ENCODE results near the gene PRDX4.
"Not testable (repeated sequence)": the region's sequence is repeated elsewhere in the genome, so short reads cannot be mapped to it uniquely, and the experiment has no call there.

The PRDX4 gene
- total RNA-seq = 4.7 reads per million, percentile 18 among the genes with 10 or more reads in this experiment

- DNase-seq = peak; percentile 50
These were observed at the start of gene PRDX4 for GRCh38 chrX:23667239-23668177. Gene PRDX4, plus strand, starts transcription at chrX:23667493. Its CDS starts 78 bp downstream, at chrX:23667571.

DNA sequence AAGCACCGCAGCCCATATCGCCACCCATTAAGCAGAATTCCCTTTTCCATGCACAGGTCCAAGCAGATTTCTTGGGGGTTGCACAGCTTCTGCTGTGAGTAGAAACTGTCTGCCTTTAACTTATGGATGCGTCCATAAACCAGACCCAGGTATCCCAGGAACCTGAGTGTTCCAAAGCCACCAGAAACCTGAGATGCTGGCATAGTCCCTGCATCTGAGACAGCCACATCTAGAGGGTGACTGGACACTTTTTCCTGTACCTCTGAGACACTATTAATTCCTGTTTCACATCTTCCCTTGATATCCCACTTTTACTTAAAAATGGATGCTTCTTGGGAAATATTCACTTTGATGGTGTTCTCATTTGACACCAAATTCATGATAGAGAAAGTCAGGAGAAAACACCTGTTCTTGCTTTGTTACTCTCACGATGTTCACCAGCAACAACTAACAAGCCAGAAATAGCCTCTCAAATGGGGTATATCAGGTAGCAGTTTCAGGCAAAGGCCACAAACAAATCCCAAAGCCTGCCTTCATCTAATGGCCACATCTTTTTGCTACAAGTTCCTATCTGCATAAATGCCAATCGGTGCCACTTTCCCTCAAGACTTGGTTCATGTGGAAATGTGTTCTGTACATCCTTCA lies 45.5 kb upstream of the PRDX4 start:
- no peak for DNase-seq

DNA sequence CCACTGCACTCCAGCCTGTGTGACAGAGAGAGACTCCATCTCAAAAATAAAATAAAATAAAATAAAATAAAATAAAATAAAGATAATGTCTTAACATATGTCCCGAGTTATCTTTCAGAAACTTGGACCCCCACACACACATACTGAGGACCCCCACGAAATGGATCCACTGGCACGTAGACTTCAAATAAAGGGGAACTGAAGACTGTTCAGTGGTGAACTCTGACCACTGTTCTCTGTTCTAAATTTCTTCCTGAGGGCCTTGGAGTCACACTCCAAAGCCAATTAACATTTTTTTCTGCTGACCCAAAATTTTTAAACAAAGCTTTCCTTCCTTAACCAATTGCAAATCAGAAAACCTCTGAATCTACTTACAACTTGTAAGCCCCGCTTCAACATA lies 43.5 kb upstream of the PRDX4 start:
- no peak for DNase-seq

DNA sequence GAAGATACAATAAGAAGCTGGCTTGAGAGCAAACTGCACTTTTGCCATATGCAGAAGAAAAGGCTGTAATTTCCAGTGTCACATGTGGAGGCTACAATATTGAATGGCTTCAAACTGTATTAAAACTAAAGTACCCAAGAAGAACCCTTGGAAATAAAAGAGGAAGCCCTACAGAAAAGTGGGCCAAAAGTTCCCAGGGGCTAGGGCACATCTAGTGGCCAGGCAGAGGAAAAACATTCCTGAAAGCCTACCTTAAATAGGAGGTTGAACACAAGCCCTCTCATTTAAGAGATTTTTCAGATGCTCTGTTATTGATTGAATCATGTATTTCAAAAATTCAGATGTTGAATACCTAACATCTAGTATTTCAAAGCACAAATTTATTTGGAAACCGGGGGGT lies 40.6 kb upstream of the PRDX4 start:
- DNase-seq = no peak

- no peak for DNase-seq
These were observed 39.2 kb upstream of the PRDX4 start for GRCh38 chrX:23628131-23628530.

- DNase-seq = no peak
These were observed 36.2 kb upstream of the PRDX4 start for GRCh38 chrX:23631136-23631535.

- DNase-seq = no peak
These were observed 33.3 kb upstream of the PRDX4 start for GRCh38 chrX:23633834-23634580.

- DNase-seq = no peak
These were observed 30.1 kb upstream of the PRDX4 start for GRCh38 chrX:23637187-23637586.

GRCh38 chrX:23643020-23643419 lies 24.3 kb upstream of the PRDX4 start:
- DNase-seq = no peak

GRCh38 chrX:23644744-23645143 lies 22.5 kb upstream of the PRDX4 start:
- DNase-seq = no peak

DNA sequence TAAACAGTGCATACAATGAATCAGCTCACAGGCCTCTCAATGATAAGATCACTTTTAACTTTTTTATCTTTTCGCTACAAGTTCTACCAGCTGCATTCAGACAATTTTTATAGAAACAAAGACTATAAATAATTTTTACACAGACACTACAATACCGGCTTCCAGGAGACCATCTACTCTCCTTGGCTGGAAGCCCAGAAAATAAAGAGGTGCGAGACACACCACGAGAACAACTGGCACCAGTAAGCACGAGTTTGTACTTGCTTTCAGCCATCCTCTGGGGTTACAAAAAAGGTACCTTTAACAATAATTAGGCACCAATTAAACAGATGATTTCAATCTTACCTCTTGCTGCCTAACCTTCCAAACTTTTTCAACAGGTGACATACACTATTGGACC lies 11.2 kb upstream of the PRDX4 start:
- no peak for DNase-seq

- no peak for DNase-seq
These were observed 10.6 kb upstream of the PRDX4 start for GRCh38 chrX:23656684-23657083.

DNA sequence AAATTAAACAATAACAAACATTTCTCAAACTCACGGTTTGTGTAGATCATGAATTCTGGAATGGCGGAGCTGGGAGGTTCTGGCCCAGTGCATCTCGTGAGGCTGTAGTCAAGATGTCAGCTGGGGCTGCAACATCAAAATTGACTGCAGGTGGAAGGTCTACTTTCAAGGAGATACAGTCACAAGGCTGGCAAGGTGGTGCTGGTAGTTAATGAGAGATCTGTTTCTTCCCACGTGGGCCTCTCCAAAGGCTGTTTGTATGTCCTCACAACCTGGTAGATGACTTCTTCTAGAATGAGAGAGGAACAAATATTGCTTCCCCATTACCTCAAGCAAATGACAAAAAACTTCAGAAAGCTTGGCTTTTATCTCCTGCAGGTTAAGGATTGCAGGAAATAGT lies 8.0 kb upstream of the PRDX4 start:
- no peak for DNase-seq

DNA sequence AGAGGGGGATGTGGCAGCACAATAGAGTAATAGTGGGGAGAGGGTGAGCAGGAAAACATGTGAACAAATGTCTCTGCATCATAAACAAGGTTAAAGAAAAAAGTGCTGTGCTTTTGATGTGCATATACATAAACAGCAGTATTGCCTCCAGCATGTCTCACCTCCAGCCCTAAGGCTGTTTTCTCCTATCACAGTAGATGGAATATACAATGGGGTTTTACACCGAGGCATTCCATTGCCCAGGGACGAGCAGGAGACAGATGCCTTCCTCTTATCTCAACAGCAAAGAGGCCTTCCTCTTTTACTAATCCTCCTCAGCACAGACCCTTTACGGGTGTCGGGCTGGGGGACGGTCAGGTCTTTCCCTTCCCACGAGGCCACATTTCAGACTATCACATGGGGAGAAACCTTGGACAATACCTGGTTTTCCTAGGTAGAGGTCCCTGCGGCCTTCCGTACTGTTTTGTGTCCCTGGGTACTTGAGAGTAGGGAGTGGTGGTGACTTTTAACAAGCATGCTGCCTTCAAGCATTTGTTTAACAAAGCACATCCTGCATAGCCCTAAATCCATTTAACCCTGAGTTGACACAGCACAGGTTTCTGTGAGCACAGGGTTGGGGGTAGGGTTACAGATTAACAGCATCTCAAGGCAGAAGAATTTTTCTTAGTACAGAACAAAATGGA lies 7.1 kb upstream of the PRDX4 start:
- DNase-seq = not testable (repeated sequence)

DNA sequence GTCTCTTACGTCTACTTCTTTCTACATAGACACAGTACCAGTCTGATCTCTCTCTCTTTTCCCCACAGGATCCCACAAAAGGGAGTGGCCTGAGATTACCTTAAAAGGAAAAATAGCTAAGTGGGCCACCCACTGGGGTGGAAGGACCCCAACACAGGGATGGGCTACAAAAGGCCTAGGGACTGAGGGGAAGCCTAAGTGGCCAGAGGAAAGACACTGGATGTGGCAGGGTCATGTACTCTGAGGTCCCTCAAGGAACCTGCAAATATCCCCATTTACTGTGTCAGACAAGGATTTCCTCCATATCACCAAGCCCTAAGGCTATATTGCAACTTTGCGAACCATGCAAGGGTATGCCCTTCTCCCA lies 6.5 kb upstream of the PRDX4 start:
- DNase-seq = no peak

DNA sequence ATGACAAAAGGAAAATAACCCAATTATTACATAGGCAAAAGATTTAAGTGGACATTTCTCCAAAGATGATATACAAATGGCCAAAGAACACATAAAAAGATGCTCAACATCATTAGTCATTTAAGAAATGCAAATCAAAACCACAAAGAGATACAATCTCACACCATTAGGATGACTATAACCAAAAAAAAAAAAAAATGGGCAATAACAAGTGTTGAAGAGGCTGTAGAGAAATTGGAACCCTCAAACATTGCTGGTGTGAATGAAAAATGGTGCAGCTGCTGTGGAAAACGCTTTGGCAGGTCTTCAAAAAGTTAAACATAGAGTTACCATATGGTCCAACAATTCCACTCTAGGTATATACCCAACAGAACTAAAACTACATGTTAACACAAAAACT lies 5.6 kb upstream of the PRDX4 start:
- no peak for DNase-seq

DNA sequence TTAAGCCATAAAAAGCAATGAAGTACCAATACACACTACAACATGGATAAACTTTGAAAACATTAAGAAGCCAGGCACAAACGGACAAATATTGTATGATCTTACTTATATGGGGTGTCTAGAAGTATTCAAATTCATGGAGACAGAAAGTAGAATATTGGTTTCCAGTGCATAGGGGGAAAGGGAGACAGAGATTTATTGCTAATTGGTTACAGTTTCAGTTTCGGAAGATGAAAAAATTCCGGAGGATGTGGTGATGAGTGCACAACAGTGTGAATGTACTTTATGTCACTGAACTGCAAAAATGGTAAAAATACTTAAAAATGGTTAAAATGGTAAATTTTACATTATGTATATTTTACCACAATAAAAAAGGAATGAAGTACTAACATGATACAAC lies 5.1 kb upstream of the PRDX4 start:
- no peak for DNase-seq

GRCh38 chrX:23662853-23663252 lies 4.4 kb upstream of the PRDX4 start:
- no peak for DNase-seq

- DNase-seq = no peak
These were observed 2.8 kb upstream of the PRDX4 start for GRCh38 chrX:23664496-23664895.

DNA sequence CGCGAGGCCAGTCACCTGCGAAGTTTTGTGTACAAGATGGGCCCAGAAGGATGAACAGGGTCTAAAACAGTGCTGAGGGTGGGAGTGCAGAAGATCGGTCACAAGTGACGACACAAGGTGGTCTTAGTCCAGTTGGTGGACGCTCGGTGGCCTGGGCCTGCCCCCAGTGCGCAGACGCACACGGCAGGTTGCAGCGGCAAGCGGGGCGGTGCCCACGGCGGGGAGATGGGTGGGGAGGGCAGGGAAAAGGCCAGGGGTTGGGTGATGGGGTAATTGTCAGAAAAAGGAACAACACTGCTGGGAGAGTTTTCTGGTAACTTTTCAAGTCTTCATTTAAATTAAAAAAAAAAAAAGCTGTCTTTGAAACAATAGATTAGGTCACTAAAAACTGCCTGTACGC lies 1.0 kb upstream of the PRDX4 start:
- DNase-seq = no peak

- no peak for DNase-seq
These were observed 1.0 kb downstream of the PRDX4 start for GRCh38 chrX:23668335-23668734.

DNA sequence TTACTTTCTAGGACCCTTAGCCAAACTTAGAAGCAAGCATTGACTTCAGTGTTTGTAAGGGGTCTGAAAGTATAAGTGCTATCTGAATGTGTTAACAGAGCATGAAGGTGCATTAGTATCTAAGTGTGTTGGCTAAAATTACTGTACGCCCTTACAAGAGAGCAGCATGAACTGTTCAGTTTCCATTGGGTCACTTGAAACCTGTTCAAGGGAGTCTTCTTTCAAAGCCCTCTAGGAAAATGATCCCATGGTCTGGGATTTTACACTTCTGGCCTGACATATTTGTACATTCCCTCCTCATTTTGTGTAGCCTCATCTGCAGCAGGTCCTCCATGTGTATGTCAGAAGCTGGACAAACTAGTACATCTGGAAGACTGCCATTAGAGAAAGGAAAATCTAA lies 3.2 kb downstream of the PRDX4 start:
- no peak for DNase-seq

GRCh38 chrX:23673108-23673507 lies 5.8 kb downstream of the PRDX4 start:
- DNase-seq = no peak
